Endodermal cell (in vitro differentiated cells): ENCODE results near the gene NRDE2. TPM values are rescaled to one million over a fixed set of nuclear protein-coding genes. Genes with fewer than 3 reads are reported as not detected.

Experiments used
- DNase-seq: peaks from one replicate; pipeline ENCODE4 v3.0.0-alpha.2; 2017
- H3K27ac ChIP-seq: 2 replicates; pipeline ENCODE4 v1.5.1; 2013; ENCODE audit warnings: mild to moderate bottlenecking, low read depth, low read length, moderate library complexity
- H3K27me3 ChIP-seq: 2 replicates; pipeline ENCODE4 v1.6.1; 2013; ENCODE audit warnings: mild to moderate bottlenecking, low read length, moderate library complexity; ENCODE audit not compliant: insufficient read depth, control insufficient read depth, poor library complexity, severe bottlenecking
- H3K36me3 ChIP-seq: 2 replicates; pipeline ENCODE4 v1.7.0; 2013; ENCODE audit warnings: mild to moderate bottlenecking, low read length, moderate library complexity; ENCODE audit not compliant: control insufficient read depth, insufficient read depth
- H3K4me1 ChIP-seq: one replicate; pipeline ENCODE4 v1.7.0; 2013; ENCODE audit warnings: low read length; ENCODE audit not compliant: control insufficient read depth, insufficient read depth
- H3K4me3 ChIP-seq: 2 replicates; pipeline ENCODE4 v1.5.1; 2013; ENCODE audit warnings: mild to moderate bottlenecking, low read length, moderate library complexity
- H3K9ac ChIP-seq: 2 replicates; pipeline ENCODE4 v1.6.1; 2013; ENCODE audit warnings: mild to moderate bottlenecking, low read length, moderate library complexity; ENCODE audit not compliant: poor library complexity, severe bottlenecking; ENCODE audit errors: extremely low read depth
- H3K9me3 ChIP-seq: 2 replicates; pipeline ENCODE4 v1.6.1; 2013; ENCODE audit warnings: mild to moderate bottlenecking, low read length, moderate library complexity; ENCODE audit not compliant: control insufficient read depth
- H3K27ac Mint-ChIP-seq: 2 replicates; pipeline ENCODE4 v1.8.0; 2020; ENCODE audit warnings: mixed read lengths
- H3K27me3 Mint-ChIP-seq: 2 replicates; pipeline ENCODE4 v1.8.0; 2021; ENCODE audit warnings: mild to moderate bottlenecking, mixed read lengths; ENCODE audit not compliant: insufficient read depth
- H3K36me3 Mint-ChIP-seq: 2 replicates; pipeline ENCODE4 v1.8.0; 2020; ENCODE audit warnings: low read depth, mixed read lengths
- H3K4me1 Mint-ChIP-seq: 2 replicates; pipeline ENCODE4 v1.8.0; 2020; ENCODE audit warnings: mixed read lengths
- H3K4me3 Mint-ChIP-seq: 2 replicates; pipeline ENCODE4 v1.8.0; 2020; ENCODE audit warnings: mild to moderate bottlenecking, moderate library complexity, mixed read lengths
- H3K9me3 Mint-ChIP-seq: 2 replicates; pipeline ENCODE4 v1.8.0; 2020; ENCODE audit warnings: mild to moderate bottlenecking, mixed read lengths
- WGBS, 2 experiments: methylation state at CpG; one replicate each; pipeline versions ENCODE4 v1.1.5 to v1.1.7; 2013; ENCODE audit warnings: missing lambda C conversion rate in 2 of 2, mixed read lengths in 1 of 2; ENCODE audit not compliant: insufficient coverage in 1 of 2, insufficient read length in 1 of 2; 5-methylcytosine and 5-hydroxymethylcytosine counted together
- total RNA-seq, 2 donors: library from RNA; stranded (reverse); fragmentation: NEBNext Ultra II Directional in 1 of 2; extraction: Animal tissue kit (Norgen Biotek cat#: 25700) in 1 of 2; gene quantifications; 2 replicates in 1 of 2; 3 replicates in 1 of 2; pipeline ENCODE4 v1.2.1, GENCODE V29; 2021
- TF ChIP-seq, protein P1 (sequence below): fragments of 200-600 bp; sonication (generic); conservative IDR thresholded peaks from 2 replicates; pipeline ENCODE4 v1.5.0; 2021; ENCODE audit warnings: antibody characterized with exemption, mild to moderate bottlenecking

NRDE2 gene
- total RNA-seq, 2 donors from 2014 or later: 18.3 to 19.5 TPM

DNA sequence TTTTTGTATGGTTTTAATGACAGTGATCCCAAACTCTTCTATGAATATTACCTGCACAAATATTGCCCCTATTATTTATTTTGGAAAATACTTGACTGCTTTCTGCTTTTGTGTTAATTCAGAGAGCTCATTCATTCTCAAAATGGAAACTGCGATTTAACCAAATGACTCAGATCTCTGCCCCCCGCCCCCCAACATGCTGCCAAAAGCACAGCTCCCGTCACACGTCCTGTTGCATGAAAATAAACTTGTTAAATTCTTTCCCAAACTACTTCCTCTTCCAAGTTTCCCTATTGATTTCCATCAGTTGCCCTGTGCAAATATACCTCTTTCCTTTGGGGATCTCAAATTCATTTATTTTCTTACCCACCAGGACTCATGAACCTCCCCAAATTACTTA, 18.0 kb upstream of the NRDE2 start:
- Histone ChIP-seq H3K27me3 (no peaks in the 10 kb centered on the region), H3K27ac (no peak overlapping the region), H3K4me1 (no peaks in the 10 kb centered on the region), H3K36me3 (no peaks in the 10 kb centered on the region), H3K4me3 (no peak overlapping the region), H3K9me3 (no peaks in the 10 kb centered on the region), H3K9ac (no peak overlapping the region)
- TF ChIP-seq, protein P1, sequence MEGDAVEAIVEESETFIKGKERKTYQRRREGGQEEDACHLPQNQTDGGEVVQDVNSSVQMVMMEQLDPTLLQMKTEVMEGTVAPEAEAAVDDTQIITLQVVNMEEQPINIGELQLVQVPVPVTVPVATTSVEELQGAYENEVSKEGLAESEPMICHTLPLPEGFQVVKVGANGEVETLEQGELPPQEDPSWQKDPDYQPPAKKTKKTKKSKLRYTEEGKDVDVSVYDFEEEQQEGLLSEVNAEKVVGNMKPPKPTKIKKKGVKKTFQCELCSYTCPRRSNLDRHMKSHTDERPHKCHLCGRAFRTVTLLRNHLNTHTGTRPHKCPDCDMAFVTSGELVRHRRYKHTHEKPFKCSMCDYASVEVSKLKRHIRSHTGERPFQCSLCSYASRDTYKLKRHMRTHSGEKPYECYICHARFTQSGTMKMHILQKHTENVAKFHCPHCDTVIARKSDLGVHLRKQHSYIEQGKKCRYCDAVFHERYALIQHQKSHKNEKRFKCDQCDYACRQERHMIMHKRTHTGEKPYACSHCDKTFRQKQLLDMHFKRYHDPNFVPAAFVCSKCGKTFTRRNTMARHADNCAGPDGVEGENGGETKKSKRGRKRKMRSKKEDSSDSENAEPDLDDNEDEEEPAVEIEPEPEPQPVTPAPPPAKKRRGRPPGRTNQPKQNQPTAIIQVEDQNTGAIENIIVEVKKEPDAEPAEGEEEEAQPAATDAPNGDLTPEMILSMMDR: no peak
- Mint-ChIP-seq H3K4me1 (peaks cover 7% of the 10 kb centered on the region), H3K36me3 (no peaks in the 10 kb centered on the region), H3K27me3 (no peaks in the 10 kb centered on the region), H3K9me3 (no peaks in the 10 kb centered on the region), H3K27ac (no peak overlapping the region), H3K4me3 (no peak overlapping the region)
- no peak for DNase-seq
- 80 to 87% methylated on average over 3 to 4 of the region's 4 CpGs for WGBS, 2 experiments

DNA sequence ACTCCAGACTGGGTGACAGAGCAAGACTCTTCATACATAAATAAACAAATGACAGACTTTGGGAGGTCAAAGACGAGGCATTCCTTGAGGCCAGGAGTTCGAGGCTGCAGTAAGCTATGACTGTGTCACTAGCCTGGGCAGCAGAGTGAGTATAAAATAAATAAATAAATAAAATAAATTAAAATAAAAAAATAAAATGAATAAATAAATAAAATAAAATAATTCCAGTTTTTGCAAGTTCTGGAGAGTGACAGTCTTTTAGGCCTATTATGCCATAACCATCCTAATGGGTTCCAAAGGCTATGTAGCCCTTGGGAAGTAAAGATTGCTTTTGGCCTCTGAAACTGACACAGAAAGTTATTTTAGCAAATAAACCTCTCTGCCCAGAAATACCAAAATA, 16.5 kb upstream of the NRDE2 start:
- H3K4me1 Mint-ChIP-seq: peaks cover 15% of the 10 kb centered on the region
- no peak overlapping the region for H3K27ac ChIP-seq
- no peak overlapping the region for H3K9ac ChIP-seq
- no peaks in the 10 kb centered on the region for H3K27me3 ChIP-seq
- H3K36me3 ChIP-seq: no peaks in the 10 kb centered on the region
- TF ChIP-seq, protein P1: no peak
- no peaks in the 10 kb centered on the region for H3K9me3 Mint-ChIP-seq
- no peaks in the 10 kb centered on the region for H3K27me3 Mint-ChIP-seq
- 94% methylated on average over 2 of the region's 2 CpGs; no CpG with 5 or more reads in 1 of the 2 experiments for WGBS, 2 experiments
- no peak for DNase-seq
- no peaks in the 10 kb centered on the region for H3K36me3 Mint-ChIP-seq
- H3K4me3 ChIP-seq: no peak overlapping the region
- no peaks in the 10 kb centered on the region for H3K9me3 ChIP-seq
- H3K4me3 Mint-ChIP-seq: no peak overlapping the region
- H3K27ac Mint-ChIP-seq: no peak overlapping the region
- no peaks in the 10 kb centered on the region for H3K4me1 ChIP-seq

DNA sequence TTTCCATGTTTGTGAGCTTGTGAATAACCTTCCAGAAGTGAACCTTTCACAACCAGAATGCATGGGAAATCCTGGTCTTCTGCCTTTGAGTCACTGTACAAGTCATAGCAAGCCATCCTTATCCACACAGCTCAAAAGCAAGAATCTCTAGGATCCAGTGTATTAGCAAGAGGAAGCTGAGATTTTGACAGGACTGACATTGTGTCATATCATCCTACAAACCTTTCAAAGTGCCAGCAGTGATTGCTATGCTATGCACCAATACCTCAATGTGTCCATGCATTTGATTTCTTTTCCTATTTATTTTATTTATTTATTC, 13.5 kb upstream of the NRDE2 start:
- Histone ChIP-seq H3K4me3 (no peak overlapping the region), H3K27ac (no peak overlapping the region), H3K9ac (no peak overlapping the region), H3K36me3 (no peaks in the 10 kb centered on the region), H3K9me3 (no peaks in the 10 kb centered on the region), H3K4me1 (no peaks in the 10 kb centered on the region), H3K27me3 (no peaks in the 10 kb centered on the region)
- no peaks in the 10 kb centered on the region for H3K27me3 Mint-ChIP-seq
- no peaks in the 10 kb centered on the region for H3K9me3 Mint-ChIP-seq
- no peaks in the 10 kb centered on the region for H3K36me3 Mint-ChIP-seq
- H3K4me3 Mint-ChIP-seq: no peak overlapping the region
- H3K4me1 Mint-ChIP-seq: peaks cover 17% of the 10 kb centered on the region
- DNase-seq: no peak
- TF ChIP-seq, protein P1: no peak
- no peak overlapping the region for H3K27ac Mint-ChIP-seq
